HG03196 (cell line): ENCODE results near the gene ACAP2.
"Not testable (repeated sequence)": the region's sequence is repeated elsewhere in the genome, so short reads cannot be mapped to it uniquely, and the experiment has no call there.

ENCODE experiments used
- ATAC-seq: cut with Tn5 transposase; IDR thresholded peaks from one replicate; pipeline ENCODE4 v1.9.1; 2021; ENCODE audit not compliant: unreplicated experiment

Gene ACAP2

DNA sequence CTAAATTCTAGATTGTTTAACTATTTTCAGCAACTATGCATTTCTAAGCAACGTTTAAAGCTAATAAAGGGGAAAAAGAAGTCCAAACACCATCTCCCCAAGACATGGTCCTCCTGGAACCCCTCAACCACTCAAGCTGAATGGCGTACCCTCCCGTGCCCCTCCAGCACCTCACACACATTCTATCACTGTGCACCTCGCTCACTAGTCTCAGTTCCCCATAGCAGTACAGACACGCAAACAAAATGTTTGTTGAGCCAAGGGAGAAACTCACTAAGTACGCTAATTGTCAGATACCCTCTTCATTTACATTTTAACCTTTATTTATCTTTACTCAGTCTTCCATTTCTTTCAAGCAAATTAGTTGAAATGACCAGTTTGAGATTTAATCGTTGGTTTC is 48.8 kb downstream of the ACAP2 start:
- peak; percentile 58 for ATAC-seq

GRCh38 chr3:195388380-195388779 is 54.4 kb downstream of the ACAP2 start:
- no peak for ATAC-seq

DNA sequence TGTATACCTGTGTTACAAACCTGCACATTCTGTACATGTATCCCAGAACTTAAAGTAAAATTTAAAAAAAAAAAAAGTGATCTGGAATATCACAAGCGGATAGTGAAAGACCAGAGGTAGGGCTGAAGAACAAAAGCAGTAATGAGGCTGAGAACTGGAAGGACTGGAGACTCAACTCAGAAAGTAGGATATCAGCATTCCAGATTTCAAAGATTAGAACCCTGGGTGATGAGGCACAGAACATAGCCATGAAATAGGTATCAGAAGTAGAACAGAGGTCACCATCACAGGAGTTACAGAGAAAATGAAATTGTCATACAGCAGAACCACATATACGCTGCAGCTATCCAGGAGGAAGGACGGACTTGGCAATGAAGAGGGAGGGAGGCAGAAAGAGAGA is 56.1 kb downstream of the ACAP2 start:
- no peak for ATAC-seq

GRCh38 chr3:195385526-195385925 is 57.3 kb downstream of the ACAP2 start:
- ATAC-seq, result no peak

DNA sequence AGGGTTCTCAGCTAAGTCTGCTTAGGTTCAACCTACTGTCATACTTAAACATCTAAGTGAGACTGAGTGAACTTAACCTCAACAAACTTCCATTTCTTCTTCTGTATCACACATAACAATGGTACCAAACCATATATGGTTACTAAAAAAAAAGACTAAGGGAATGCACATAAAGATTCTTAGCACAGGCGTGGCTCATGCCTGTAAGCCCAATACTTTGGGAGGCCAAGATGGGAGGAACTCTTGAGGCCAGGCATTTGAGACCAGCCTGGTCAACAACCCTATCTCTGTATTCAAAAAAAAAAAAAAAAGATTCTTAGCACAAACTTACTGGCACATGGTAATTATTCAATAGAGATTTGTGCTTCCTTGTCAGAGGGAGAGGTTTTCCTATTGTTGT is 57.9 kb downstream of the ACAP2 start:
- no peak for ATAC-seq

GRCh38 chr3:195372220-195372619 is 70.6 kb downstream of the ACAP2 start:
- ATAC-seq, result no peak

DNA sequence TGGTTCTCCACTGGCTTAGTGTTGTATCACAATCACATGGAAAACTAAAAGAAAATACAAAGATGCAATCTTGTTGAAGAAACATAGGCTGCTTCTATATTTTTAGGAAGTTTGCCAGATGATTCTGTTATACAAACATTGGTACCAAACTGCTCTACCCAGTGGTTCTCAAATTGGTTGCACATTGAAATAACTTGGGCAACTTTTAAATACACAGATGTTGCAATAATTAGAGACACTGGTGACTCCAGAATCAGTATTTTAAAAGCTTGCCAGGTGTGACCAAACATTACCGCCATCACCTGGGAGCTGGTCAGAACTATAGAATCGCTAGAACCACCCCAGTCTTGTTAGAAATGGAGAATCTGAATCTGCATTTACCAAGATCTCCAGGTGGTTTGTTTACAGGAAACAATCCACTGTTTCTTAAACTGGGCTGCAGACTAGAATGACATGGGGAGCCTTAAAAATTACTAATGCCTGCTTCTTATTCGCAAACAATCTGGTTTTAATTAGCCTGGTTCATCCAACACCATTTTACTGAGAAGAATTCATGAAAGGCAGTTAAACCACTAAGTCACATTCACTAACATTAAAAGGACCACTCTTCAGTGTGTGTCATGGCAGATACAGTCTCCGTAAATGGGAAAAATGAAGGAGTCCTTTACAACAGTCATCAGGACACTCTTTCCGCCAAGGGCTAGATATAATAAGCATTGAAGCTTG is 76.5 kb downstream of the ACAP2 start:
- ATAC-seq, result no peak

- no peak for ATAC-seq
Observed at GRCh38 chr3:195365371-195365770, 77.4 kb downstream of the ACAP2 start.

DNA sequence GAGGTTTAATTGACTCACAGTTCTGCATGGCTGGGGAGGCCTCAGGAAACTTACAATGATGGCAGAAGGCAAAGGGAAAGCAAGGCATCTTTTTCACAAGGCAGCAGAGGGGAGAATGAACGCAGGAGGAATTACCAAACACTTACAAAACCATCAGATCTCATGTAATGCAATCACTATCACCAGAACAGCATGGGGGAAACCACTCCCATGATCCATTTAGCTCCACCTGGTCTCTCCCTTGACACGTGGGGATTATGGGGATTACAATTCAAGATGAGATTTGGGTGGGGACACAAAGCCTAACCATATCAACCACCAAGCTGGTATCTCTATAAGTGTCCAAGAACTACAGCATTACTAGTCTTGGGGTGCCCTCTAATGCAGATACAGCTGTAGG is 85.0 kb downstream of the ACAP2 start:
- ATAC-seq, result not testable (repeated sequence)

GRCh38 chr3:195356151-195357086 is 86.4 kb downstream of the ACAP2 start:
- no peak for ATAC-seq

GRCh38 chr3:195354009-195354408 is 88.8 kb downstream of the ACAP2 start:
- ATAC-seq, result not testable (repeated sequence)

- no peak for ATAC-seq
Observed at GRCh38 chr3:195352895-195353488, 89.8 kb downstream of the ACAP2 start.

- ATAC-seq, result no peak
Observed at GRCh38 chr3:195348426-195349115, 94.2 kb downstream of the ACAP2 start.

DNA sequence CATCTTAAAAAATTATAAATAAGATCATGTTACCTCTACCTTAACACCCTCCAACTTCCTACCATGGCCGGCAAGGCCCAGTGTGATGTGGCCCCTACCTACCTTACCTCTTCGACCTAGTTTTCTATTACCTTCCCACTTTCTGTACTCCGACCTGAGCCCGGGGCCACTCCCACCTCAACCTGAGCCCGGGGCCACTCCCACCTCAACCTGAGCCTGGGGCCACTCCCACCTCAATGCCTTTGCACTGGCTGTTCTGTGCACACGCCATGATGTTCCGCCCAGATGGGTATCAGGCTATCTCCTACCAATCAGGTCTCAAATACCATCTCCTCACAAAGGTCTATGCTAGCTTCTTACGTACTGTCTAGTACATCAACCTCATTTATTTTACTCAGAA is 105.1 kb downstream of the ACAP2 start:
- ATAC-seq, result no peak

GRCh38 chr3:195334967-195335366 is 107.9 kb downstream of the ACAP2 start:
- ATAC-seq, result no peak

- no peak for ATAC-seq
Observed at GRCh38 chr3:195319060-195319459, 123.8 kb downstream of the ACAP2 start.

GRCh38 chr3:195312714-195313113 is 130.1 kb downstream of the ACAP2 start:
- no peak for ATAC-seq

DNA sequence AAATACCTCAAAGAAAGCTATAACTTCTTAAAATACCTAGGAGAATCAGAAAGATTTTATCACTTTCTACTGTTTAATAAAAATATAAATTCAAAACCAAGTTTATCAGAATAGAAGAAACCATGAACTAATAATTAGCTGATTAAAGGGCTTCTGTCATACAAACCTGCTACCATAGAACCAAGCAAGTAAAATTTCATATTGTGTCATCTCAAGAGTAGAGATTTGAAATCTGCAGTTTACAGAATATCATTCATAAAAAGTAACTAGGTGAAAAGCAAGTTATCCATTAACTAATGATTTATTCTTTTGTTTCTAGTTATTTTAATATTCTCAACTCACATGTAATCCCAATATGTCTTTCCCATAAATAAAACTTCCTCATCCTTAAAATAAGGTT is 135.1 kb downstream of the ACAP2 start:
- ATAC-seq, result no peak

- ATAC-seq, result no peak
Observed at GRCh38 chr3:195306369-195306768, 136.5 kb downstream of the ACAP2 start.

GRCh38 chr3:195302431-195302830 is 140.4 kb downstream of the ACAP2 start:
- no peak for ATAC-seq

DNA sequence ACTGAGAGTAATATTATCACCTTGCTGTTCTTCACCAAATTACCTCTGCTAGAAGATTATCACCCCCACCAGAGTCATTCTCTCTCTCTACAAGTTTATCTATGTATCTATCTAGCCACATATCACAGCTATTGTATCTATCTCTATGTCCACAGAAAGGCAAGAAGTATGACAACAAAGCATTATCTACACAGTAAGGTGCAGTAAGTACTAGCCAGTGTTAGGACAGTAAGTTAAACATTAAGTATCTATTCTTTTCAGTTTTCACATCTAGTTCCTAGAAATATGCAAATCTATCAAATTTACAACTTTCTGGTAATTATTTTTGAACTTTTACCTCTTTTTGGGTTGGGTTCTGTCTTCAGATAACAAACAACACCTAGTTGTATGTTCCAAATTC is 145.4 kb downstream of the ACAP2 start:
- peak; percentile 74 for ATAC-seq
